NB4 (cell line): ENCODE measurements around the gene DPEP2.

Experiments used
- DNase-seq: peaks from one replicate; pipeline ENCODE4 v3.0.0; 2010; ENCODE audit warnings: low read depth
- H3K4me3 ChIP-seq: one replicate; pipeline ENCODE4 v1.5.1; 2011; ENCODE audit warnings: mild to moderate bottlenecking, low read depth, low read length, moderate library complexity
- CTCF ChIP-seq: IDR thresholded peaks from one replicate; pipeline ENCODE4 v1.5.1; 2012; ENCODE audit warnings: low read depth, low read length
- MAX ChIP-seq: IDR thresholded peaks from 2 replicates; pipeline ENCODE4 v1.6.1; 2011; ENCODE audit warnings: low read depth, low read length
- MYC ChIP-seq: IDR thresholded peaks from 2 replicates; pipeline ENCODE4 v1.6.1; 2011; ENCODE audit warnings: low read depth, low read length
- POLR2A ChIP-seq: IDR thresholded peaks from 2 replicates; pipeline ENCODE4 v1.6.1; 2011; ENCODE audit warnings: mild to moderate bottlenecking; ENCODE audit not compliant: insufficient read length; ENCODE audit errors: extremely low read depth

Gene DPEP2

GRCh38 chr16:67998779-67999688 is at the start of gene DPEP2:
DPEP2 (minus strand) TSS chr16:67999484; CDS start chr16:67993212, 6,272 bp downstream.
- TF ChIP-seq MAX = peak; percentile 85
- peak; percentile 43 for TF ChIP-seq POLR2A
- peak; percentile 82 for TF ChIP-seq MYC
- DNase-seq = peak; percentile 93
- peak within 1 kb of the TSS; percentile 52 for H3K4me3 ChIP-seq

- no peak for DNase-seq
- no peak overlapping the region for H3K4me3 ChIP-seq
- no peak for TF ChIP-seq MAX
These were observed 48.7 kb upstream of the DPEP2 start for GRCh38 chr16:68047987-68048386.

GRCh38 chr16:68046106-68046505 is 46.8 kb upstream of the DPEP2 start:
- DNase-seq = no peak
- no peak overlapping the region for H3K4me3 ChIP-seq
- TF ChIP-seq POLR2A = no peak
- no peak for TF ChIP-seq MYC
- TF ChIP-seq CTCF = no peak
- no peak for TF ChIP-seq MAX

- TF ChIP-seq POLR2A (no peak), CTCF (no peak), MYC (no peak), MAX (no peak)
- peak; percentile 49 for DNase-seq
- H3K4me3 ChIP-seq = no peak overlapping the region
These were observed 42.5 kb upstream of the DPEP2 start for GRCh38 chr16:68041783-68042182.

- TF ChIP-seq CTCF = peak; percentile 92
- TF ChIP-seq POLR2A = no peak
- peak; percentile 86 for DNase-seq
- H3K4me3 ChIP-seq = no peak overlapping the region
These were observed 41.4 kb upstream of the DPEP2 start for GRCh38 chr16:68040506-68041288.

- TF ChIP-seq MYC (no peak), MAX (no peak), POLR2A (no peak), CTCF (no peak)
- no peak for DNase-seq
- H3K4me3 ChIP-seq = no peak overlapping the region
These were observed 38.7 kb upstream of the DPEP2 start for GRCh38 chr16:68037841-68038597.
